GM12891 (cell line): Measurements from ENCODE around the gene MFAP3.

Source experiments
- DNase-seq: peaks from one replicate; pipeline ENCODE4 v3.0.0; 2011; ENCODE audit warnings: low spot score; ENCODE audit not compliant: insufficient read length
- FAIRE-seq: peaks from 2 replicates; lab custom pipeline; 2011; peaks lifted over from hg19 to GRCh38; lab: Jason Lieb, UNC
- PAX5 ChIP-seq: IDR thresholded peaks from 2 replicates; pipeline ENCODE4 v1.6.1; 2011; ENCODE audit warnings: low read length, moderate library complexity, mild to moderate bottlenecking; ENCODE audit not compliant: insufficient read depth, severe bottlenecking
- POLR2A ChIP-seq: IDR thresholded peaks from 2 replicates; pipeline ENCODE4 v1.6.1; 2011; ENCODE audit warnings: low read depth, low read length, control low read depth
- POLR2AphosphoS5 ChIP-seq: IDR thresholded peaks from 2 replicates; pipeline ENCODE4 v1.6.1; 2011; ENCODE audit warnings: low read depth, low read length, control low read depth
- POU2F2 ChIP-seq: IDR thresholded peaks from 2 replicates; pipeline ENCODE4 v1.6.1; 2011; ENCODE audit warnings: low read depth, mild to moderate bottlenecking, control low read depth, low read length, moderate library complexity
- SPI1 ChIP-seq: IDR thresholded peaks from 2 replicates; pipeline ENCODE4 v1.6.1; 2011; ENCODE audit warnings: low read depth, low read length, control low read depth
- TAF1 ChIP-seq: IDR thresholded peaks from 2 replicates; pipeline ENCODE4 v1.6.1; 2011; ENCODE audit warnings: low read depth, low read length, control low read depth

Gene MFAP3

GRCh38 chr5:154087260-154087659, 48.5 kb downstream of the MFAP3 start:
- FAIRE-seq (no peak), DNase-seq (no peak)
- TF ChIP-seq POLR2AphosphoS5 (no peak), PAX5 (no peak), TAF1 (no peak), POLR2A (no peak), SPI1 (no peak), POU2F2 (no peak)

GRCh38 chr5:154088801-154089200, 50.0 kb downstream of the MFAP3 start:
- FAIRE-seq = no peak

GRCh38 chr5:154090656-154091055, 51.9 kb downstream of the MFAP3 start:
- no peak for FAIRE-seq
- no peak for DNase-seq
- no peak for TF ChIP-seq SPI1
- no peak for TF ChIP-seq POLR2A
- no peak for TF ChIP-seq TAF1
- no peak for TF ChIP-seq POU2F2
- TF ChIP-seq POLR2AphosphoS5 = no peak
- no peak for TF ChIP-seq PAX5

More at GRCh38 chr5:154088801-154089200, 50.0 kb downstream of the MFAP3 start:
- TF ChIP-seq POLR2A = no peak
- TF ChIP-seq TAF1 = no peak
- TF ChIP-seq POU2F2 = no peak
- TF ChIP-seq PAX5 = no peak
- TF ChIP-seq SPI1 = no peak
- TF ChIP-seq POLR2AphosphoS5 = no peak
- no peak for DNase-seq

GRCh38 chr5:154092356-154093141, 53.8 kb downstream of the MFAP3 start:
- DNase-seq (no peak), FAIRE-seq (no peak)
- no peak for TF ChIP-seq POLR2AphosphoS5
- TF ChIP-seq POLR2A = no peak
- no peak for TF ChIP-seq TAF1
- TF ChIP-seq POU2F2 = no peak
- no peak for TF ChIP-seq PAX5
- no peak for TF ChIP-seq SPI1

GRCh38 chr5:154093142-154093532, 54.4 kb downstream of the MFAP3 start:
- no peak for FAIRE-seq
- DNase-seq = no peak
- TF ChIP-seq PAX5 = no peak
- no peak for TF ChIP-seq TAF1
- TF ChIP-seq POLR2A = no peak
- no peak for TF ChIP-seq POLR2AphosphoS5
- no peak for TF ChIP-seq SPI1
- TF ChIP-seq POU2F2 = no peak

- no peak for FAIRE-seq
- no peak for TF ChIP-seq POU2F2
- no peak for TF ChIP-seq POLR2A
- TF ChIP-seq POLR2AphosphoS5 = no peak
- no peak for DNase-seq
Observed at GRCh38 chr5:154095904-154096303, 57.1 kb downstream of the MFAP3 start.

GRCh38 chr5:154097031-154097430, 58.3 kb downstream of the MFAP3 start:
- TF ChIP-seq SPI1 (no peak), POU2F2 (no peak), POLR2AphosphoS5 (no peak), TAF1 (no peak), POLR2A (no peak), PAX5 (no peak)
- FAIRE-seq = no peak
- no peak for DNase-seq

GRCh38 chr5:154098465-154098864, 59.7 kb downstream of the MFAP3 start:
- DNase-seq (no peak), FAIRE-seq (no peak)

GRCh38 chr5:154101184-154101583, 62.4 kb downstream of the MFAP3 start:
- no peak for TF ChIP-seq PAX5
- DNase-seq (no peak), FAIRE-seq (no peak)

More at GRCh38 chr5:154098465-154098864, 59.7 kb downstream of the MFAP3 start:
- TF ChIP-seq SPI1 (no peak), TAF1 (no peak), POU2F2 (no peak), POLR2AphosphoS5 (no peak), PAX5 (no peak), POLR2A (no peak)

GRCh38 chr5:154103233-154103632, 64.5 kb downstream of the MFAP3 start:
- FAIRE-seq = no peak
- TF ChIP-seq POLR2A (no peak), POLR2AphosphoS5 (no peak), TAF1 (no peak), PAX5 (no peak), POU2F2 (no peak)
- DNase-seq = no peak
